Panc1 (cell line): ENCODE measurements around the gene MTFP1.

Experiments used
- TCF7L2 ChIP-seq: IDR thresholded peaks from 2 replicates; pipeline ENCODE4 v1.6.1; 2011; ENCODE audit warnings: mild to moderate bottlenecking, low read depth, low read length, inconsistent platforms
- TF ChIP-seq, protein P1 (sequence below): fragments of 450-650 bp; IDR thresholded peaks from 2 replicates; pipeline ENCODE4 v1.5.1; 2017; ENCODE audit warnings: mild to moderate bottlenecking

DNA sequence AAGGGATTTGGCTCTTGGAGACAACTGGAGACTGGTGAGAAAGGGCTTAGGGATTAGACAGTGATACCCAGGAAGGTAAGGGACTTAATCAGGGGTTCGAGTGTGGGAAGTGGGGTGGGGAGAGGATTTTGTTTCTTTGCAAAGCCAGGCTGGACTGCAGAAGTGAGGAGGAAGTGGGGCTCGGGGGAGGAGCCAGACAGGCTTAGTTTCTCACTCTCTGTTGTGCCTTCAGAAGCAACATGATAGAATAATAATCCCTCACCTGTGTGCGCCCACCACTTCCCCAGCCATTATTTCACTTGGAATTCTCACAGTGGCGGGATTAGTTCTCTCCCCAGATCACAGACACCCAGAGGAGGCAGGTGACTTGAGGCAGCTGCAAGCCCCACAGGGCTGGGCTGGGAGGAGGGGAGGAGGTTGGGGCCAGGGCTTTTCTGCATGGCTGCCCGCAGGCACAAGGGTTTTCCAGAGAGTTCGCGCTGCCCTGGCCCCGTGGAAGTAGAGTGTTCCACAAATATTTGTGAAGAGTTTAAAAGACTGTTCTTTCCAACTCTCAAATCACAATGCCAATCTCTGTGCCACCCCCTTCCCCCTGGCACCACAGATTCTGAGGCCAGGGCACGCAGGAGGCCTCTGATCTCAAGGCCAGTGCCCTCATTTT, 32.8 kb upstream of the MTFP1 start:
- TF ChIP-seq, protein P1, sequence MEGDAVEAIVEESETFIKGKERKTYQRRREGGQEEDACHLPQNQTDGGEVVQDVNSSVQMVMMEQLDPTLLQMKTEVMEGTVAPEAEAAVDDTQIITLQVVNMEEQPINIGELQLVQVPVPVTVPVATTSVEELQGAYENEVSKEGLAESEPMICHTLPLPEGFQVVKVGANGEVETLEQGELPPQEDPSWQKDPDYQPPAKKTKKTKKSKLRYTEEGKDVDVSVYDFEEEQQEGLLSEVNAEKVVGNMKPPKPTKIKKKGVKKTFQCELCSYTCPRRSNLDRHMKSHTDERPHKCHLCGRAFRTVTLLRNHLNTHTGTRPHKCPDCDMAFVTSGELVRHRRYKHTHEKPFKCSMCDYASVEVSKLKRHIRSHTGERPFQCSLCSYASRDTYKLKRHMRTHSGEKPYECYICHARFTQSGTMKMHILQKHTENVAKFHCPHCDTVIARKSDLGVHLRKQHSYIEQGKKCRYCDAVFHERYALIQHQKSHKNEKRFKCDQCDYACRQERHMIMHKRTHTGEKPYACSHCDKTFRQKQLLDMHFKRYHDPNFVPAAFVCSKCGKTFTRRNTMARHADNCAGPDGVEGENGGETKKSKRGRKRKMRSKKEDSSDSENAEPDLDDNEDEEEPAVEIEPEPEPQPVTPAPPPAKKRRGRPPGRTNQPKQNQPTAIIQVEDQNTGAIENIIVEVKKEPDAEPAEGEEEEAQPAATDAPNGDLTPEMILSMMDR: no peak
- no peak for TF ChIP-seq TCF7L2
